HepG2 (cell line): ENCODE measurements around the gene UNC50.

Experiments
- CTCF ChIP-seq: sonication (generic); formaldehyde crosslinking; IDR thresholded peaks from 2 replicates; pipeline ENCODE4 v1.5.0; 2020; ENCODE audit warnings: mild to moderate bottlenecking, missing genetic modification reagents, moderate library complexity
- DRAP1 ChIP-seq: IDR thresholded peaks from 2 replicates; pipeline ENCODE4 v1.6.1; 2016; ENCODE audit warnings: missing genetic modification reagents, missing compliant biosample characterization
- FLYWCH1 ChIP-seq: sonication (generic); formaldehyde crosslinking; IDR thresholded peaks from 2 replicates; pipeline ENCODE4 v1.8.1; 2023; ENCODE audit warnings: mild to moderate bottlenecking, missing genetic modification reagents
- NCOR1 ChIP-seq: fragments of 200-600 bp; sonication (generic); IDR thresholded peaks from 2 replicates; pipeline ENCODE4 v1.7.0; 2017; ENCODE audit warnings: antibody characterized with exemption, low read length, borderline replicate concordance
- REST ChIP-seq, 2 experiments: IDR thresholded peaks; 2 replicates each; pipeline ENCODE4 v1.6.1; 2011 to 2012; ENCODE audit warnings: low read length in 2 of 2, borderline replicate concordance in 1 of 2, low read depth in 1 of 2, mild to moderate bottlenecking in 1 of 2, moderate library complexity in 1 of 2
- STAT6 ChIP-seq: sonication (generic); formaldehyde crosslinking; IDR thresholded peaks from 2 replicates; pipeline ENCODE4 v1.4.0; 2020; ENCODE audit warnings: missing genetic modification reagents, mild to moderate bottlenecking, borderline replicate concordance
- TBP ChIP-seq: sonication (generic); formaldehyde crosslinking; IDR thresholded peaks from 2 replicates; pipeline ENCODE4 v1.5.0; 2020; ENCODE audit warnings: missing genetic modification reagents
- ZKSCAN8 ChIP-seq: IDR thresholded peaks from 2 replicates; pipeline ENCODE4 v1.6.1; 2016; ENCODE audit warnings: borderline replicate concordance, missing genetic modification reagents, missing compliant biosample characterization
- ZNF230 ChIP-seq: sonication (generic); formaldehyde crosslinking; IDR thresholded peaks from 2 replicates; pipeline ENCODE4 v1.4.0; 2020; ENCODE audit warnings: mild to moderate bottlenecking, missing genetic modification reagents

- no peak for TF ChIP-seq FLYWCH1
- no peak for TF ChIP-seq CTCF (CRISPR knock-in tag)
- no peak for TF ChIP-seq DRAP1 (CRISPR knock-in tag)
- TF ChIP-seq REST (IDR thresholded peaks at IDR 0.05; ENCODE audit: borderline replicate concordance in 1 of 2, low read depth in 1 of 2, low read length in 2 of 2), result no peak
- no peak for TF ChIP-seq ZKSCAN8 (CRISPR knock-in tag)
- no peak for TF ChIP-seq ZNF230 (CRISPR knock-in tag)
- TF ChIP-seq NCOR1, result no peak
- TF ChIP-seq STAT6 (CRISPR knock-in tag), result no peak
- no peak for TF ChIP-seq TBP
Measured at GRCh38 chr2:98571121-98571701, 37.2 kb upstream of the UNC50 start.
